Tibial nerve (tissue), 4 donors: ENCODE measurements around the gene DHX8. TPM values are rescaled to one million over a fixed set of nuclear protein-coding genes. Genes with fewer than 3 reads are reported as not detected.

Source experiments
- DNase-seq, 2 donors: peaks; one replicate each; pipeline ENCODE4 v3.0.0-alpha.2; 2019; ENCODE audit warnings: low spot score in 2 of 2
- H3K27ac ChIP-seq, 4 donors: fragments of 200-600 bp; sonication (generic) in 3 of 4; one replicate each; pipeline ENCODE4 v1.5.1; 2017 to 2019; ENCODE audit warnings: mild to moderate bottlenecking in 1 of 4
- H3K27me3 ChIP-seq, 2 donors: fragments of 200-600 bp; sonication (generic) in 1 of 2; one replicate each; pipeline versions ENCODE4 v1.5.1 to v1.6.0; 2017 to 2019
- H3K36me3 ChIP-seq, 3 donors: fragments of 200-600 bp; sonication (generic); one replicate each; pipeline ENCODE4 v1.5.1; 2018 to 2019
- H3K4me1 ChIP-seq, 4 donors: fragments of 200-600 bp; sonication (generic) in 3 of 4; one replicate each; pipeline ENCODE4 v1.5.1; 2017 to 2019
- H3K4me3 ChIP-seq, 4 donors: fragments of 200-600 bp; sonication (generic) in 3 of 4; one replicate each; pipeline ENCODE4 v1.5.1; 2017 to 2019; ENCODE audit warnings: mild to moderate bottlenecking in 1 of 4, moderate library complexity in 1 of 4
- H3K9me3 ChIP-seq, 4 donors: fragments of 200-600 bp; sonication (generic) in 3 of 4; one replicate each; pipeline ENCODE4 v1.5.1; 2017 to 2019
- EP300 ChIP-seq, 2 donors: sonication (generic); formaldehyde crosslinking; IDR thresholded peaks; one replicate each; pipeline ENCODE4 v1.6.1; 2017; ENCODE audit warnings: antibody characterized with exemption in 2 of 2, mild to moderate bottlenecking in 1 of 2
- POLR2A ChIP-seq, 2 donors: fragments of 450-650 bp; IDR thresholded peaks; one replicate each; pipeline ENCODE4 v1.6.1; 2017; ENCODE audit warnings: antibody characterized with exemption in 2 of 2, mild to moderate bottlenecking in 2 of 2, moderate library complexity in 2 of 2
- WGBS, 2 donors: methylation state at CpG; one replicate each; pipeline ENCODE4 v1.1.5; 2018; 5-methylcytosine and 5-hydroxymethylcytosine counted together
- total RNA-seq, 4 donors: library from RNA; depleted of rRNA; stranded (reverse); fragments of >200 nt; gene quantifications; one replicate each; pipeline ENCODE4 v1.1.0, GENCODE V29; 2016
- TF ChIP-seq, protein P1 (sequence below), 5 experiments: fragments of 200-600 bp in 3 of 5; fragments of 450-650 bp in 2 of 5; sonication (generic) in 3 of 5; IDR thresholded peaks; one replicate each; pipeline ENCODE4 v1.5.1; 2016 to 2019; ENCODE audit warnings: antibody characterized with exemption in 5 of 5, mild to moderate bottlenecking in 3 of 5, moderate library complexity in 2 of 5

Gene DHX8
- total RNA-seq, 4 donors from 2014 or later, result 35.2 to 57.9 (median 40.7) TPM

GRCh38 chr17:43442711-43443110, 41.1 kb upstream of the DHX8 start:
- peak overlapping the region in 1 of 4 donors; percentile 27 for H3K27ac ChIP-seq
- no peak for DNase-seq
- 23 to 46% methylated on average over 2 of the region's 2 CpGs for WGBS, 2 donors
- H3K36me3 ChIP-seq, result no peaks in the 10 kb centered on the region
- no peak overlapping the region for H3K4me3 ChIP-seq
- H3K9me3 ChIP-seq, result no peaks in the 10 kb centered on the region
- H3K4me1 ChIP-seq, result peaks cover 0 to 7% (median 0%) of the 10 kb centered on the region in 4 donors
- H3K27me3 ChIP-seq, result no peaks in the 10 kb centered on the region
- TF ChIP-seq, protein P1, sequence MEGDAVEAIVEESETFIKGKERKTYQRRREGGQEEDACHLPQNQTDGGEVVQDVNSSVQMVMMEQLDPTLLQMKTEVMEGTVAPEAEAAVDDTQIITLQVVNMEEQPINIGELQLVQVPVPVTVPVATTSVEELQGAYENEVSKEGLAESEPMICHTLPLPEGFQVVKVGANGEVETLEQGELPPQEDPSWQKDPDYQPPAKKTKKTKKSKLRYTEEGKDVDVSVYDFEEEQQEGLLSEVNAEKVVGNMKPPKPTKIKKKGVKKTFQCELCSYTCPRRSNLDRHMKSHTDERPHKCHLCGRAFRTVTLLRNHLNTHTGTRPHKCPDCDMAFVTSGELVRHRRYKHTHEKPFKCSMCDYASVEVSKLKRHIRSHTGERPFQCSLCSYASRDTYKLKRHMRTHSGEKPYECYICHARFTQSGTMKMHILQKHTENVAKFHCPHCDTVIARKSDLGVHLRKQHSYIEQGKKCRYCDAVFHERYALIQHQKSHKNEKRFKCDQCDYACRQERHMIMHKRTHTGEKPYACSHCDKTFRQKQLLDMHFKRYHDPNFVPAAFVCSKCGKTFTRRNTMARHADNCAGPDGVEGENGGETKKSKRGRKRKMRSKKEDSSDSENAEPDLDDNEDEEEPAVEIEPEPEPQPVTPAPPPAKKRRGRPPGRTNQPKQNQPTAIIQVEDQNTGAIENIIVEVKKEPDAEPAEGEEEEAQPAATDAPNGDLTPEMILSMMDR (IDR thresholded peaks at IDR 0.05), result no peak
- TF ChIP-seq POLR2A (IDR thresholded peaks at IDR 0.05) (no peak), EP300 (IDR thresholded peaks at IDR 0.05) (no peak)

DNA sequence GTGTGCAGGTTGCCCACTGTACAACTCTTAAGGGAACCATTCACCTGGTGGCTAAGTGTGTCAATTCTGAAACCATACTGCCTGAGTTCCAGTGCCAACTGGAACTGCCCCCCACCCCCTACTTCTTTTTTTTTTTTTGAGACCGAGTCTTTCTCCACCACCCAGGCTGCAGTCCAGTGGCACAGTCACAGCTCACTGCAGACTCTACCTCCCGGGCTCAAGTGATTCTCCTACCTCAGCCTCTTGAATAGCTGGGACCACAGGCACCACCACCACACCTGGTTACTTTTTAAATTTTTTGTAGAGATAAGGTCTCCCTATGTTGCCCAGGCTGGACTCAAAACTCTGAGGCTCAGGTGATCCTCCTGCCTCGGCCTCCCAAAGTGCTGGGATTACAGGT, 40.4 kb upstream of the DHX8 start:
- Histone ChIP-seq H3K4me3 (no peak overlapping the region), H3K4me1 (peaks cover 0 to 7% (median 0%) of the 10 kb centered on the region in 4 donors), H3K27me3 (no peaks in the 10 kb centered on the region), H3K36me3 (no peaks in the 10 kb centered on the region), H3K27ac (peak overlapping the region in 1 of 4 donors; percentile 27), H3K9me3 (no peaks in the 10 kb centered on the region)
- TF ChIP-seq, protein P1 (IDR thresholded peaks at IDR 0.05), result no peak
- TF ChIP-seq EP300 (IDR thresholded peaks at IDR 0.05), result no peak
- no peak for DNase-seq
- 90 to 93% methylated on average over 3 of the region's 3 CpGs for WGBS, 2 donors

DNA sequence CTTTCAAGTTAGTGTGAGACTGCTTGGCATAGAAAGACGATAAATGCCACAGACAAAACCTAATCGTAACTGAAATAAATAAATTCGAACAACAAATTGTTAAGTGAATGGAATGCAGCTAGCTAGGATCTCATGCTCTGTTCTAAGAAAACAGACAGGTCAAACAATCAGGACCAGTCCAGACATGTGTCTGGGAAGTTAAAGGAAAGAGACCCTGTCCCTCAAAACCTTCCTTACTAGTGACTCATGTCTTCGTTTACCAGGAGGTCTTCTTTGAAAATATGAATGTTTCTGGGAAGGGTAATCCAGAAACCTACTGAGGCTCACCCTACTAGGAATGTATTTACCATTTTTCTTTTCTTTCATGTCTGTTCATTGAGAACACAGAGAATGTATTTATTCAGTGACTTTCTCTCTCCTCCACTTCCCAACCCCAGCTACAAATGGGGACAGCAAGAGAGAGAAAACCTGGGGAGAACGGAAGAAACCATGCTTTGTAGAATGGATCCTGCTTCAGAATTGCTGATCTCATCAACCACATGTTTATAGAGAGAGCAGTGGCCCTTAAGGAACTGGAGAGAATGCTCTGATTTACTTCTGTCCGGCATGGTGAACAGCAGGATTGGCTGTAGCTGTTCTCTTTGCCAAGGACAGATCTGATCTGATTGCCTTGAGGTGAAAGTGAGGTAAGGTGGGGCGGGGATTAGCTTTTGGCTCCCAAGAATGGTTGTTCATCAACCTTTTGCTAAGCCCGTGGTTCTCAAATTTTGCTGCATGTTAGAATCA, 39.4 kb upstream of the DHX8 start:
- Histone ChIP-seq H3K27ac (no peak overlapping the region), H3K4me3 (no peak overlapping the region), H3K27me3 (no peaks in the 10 kb centered on the region), H3K9me3 (no peaks in the 10 kb centered on the region), H3K36me3 (no peaks in the 10 kb centered on the region), H3K4me1 (peaks cover 0 to 7% (median 0%) of the 10 kb centered on the region in 4 donors)
- DNase-seq, result no peak
- 58 to 59% methylated on average over 8 of the region's 8 CpGs for WGBS, 2 donors
- TF ChIP-seq POLR2A (IDR thresholded peaks at IDR 0.05) (no peak), EP300 (IDR thresholded peaks at IDR 0.05) (no peak)

DNA sequence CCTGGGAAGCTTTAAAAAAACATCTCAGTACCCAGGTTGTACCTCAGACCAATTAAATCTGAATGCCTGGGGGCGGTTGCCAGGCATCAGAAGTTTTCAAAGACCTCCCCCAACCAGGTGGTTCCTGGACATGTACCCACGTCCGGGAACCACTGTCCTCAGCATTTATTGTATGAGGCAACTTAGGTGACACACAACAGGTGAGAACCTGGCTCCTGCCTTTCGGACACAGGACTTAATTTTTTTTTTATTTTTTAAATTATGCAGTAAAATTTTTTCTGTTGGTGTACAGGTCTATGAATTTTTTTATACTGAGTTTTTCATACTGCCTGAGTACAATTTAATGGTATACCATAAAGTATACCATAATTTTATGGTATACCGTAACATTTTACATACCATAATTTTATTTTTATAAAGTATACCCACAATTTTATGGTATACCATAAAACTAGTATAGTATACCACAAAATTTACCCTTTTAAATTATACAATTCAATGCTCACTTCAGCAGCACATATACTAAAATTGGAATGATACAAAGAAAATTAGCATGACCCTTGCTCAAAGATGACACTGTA, 38.7 kb upstream of the DHX8 start:
- DNase-seq, result no peak
- H3K4me3 ChIP-seq, result no peak overlapping the region
- 60 to 73% methylated on average over 5 of the region's 5 CpGs for WGBS, 2 donors

DNA sequence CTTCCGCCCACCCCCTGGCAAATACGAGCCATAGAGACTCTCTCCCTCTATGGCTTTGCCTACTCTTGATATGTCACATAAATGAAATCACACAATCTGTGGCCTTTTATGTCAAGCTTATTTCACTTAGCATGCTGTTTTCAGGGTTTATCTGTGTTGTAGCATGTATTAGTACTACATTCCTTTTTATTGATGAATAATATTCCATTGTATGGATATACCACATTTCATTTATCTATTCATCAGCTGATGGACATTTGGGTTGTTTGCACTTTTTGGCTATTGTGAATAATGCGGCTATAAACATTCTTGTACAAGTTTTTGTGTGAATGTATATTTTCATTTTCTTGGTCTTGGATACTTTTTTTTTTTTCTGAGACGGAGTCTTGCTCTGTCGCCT, 37.0 kb upstream of the DHX8 start:
- TF ChIP-seq POLR2A (IDR thresholded peaks at IDR 0.05) (no peak), EP300 (IDR thresholded peaks at IDR 0.05) (no peak)
- TF ChIP-seq, protein P1 (IDR thresholded peaks at IDR 0.05), result no peak
- 97 to 98% methylated on average over 5 of the region's 5 CpGs for WGBS, 2 donors
- H3K4me1 ChIP-seq, result peaks cover 0 to 16% (median 0%) of the 10 kb centered on the region in 4 donors
- no peaks in the 10 kb centered on the region for H3K36me3 ChIP-seq
- no peaks in the 10 kb centered on the region for H3K27me3 ChIP-seq
- no peaks in the 10 kb centered on the region for H3K9me3 ChIP-seq
- H3K27ac ChIP-seq, result no peak overlapping the region
- DNase-seq, result no peak
- H3K4me3 ChIP-seq, result no peak overlapping the region

More for the DNA sequence above, 38.7 kb upstream of the DHX8 start:
- H3K27ac ChIP-seq, result no peak overlapping the region
- peaks cover 0 to 14% (median 0%) of the 10 kb centered on the region in 4 donors for H3K4me1 ChIP-seq
- H3K9me3 ChIP-seq, result no peaks in the 10 kb centered on the region
- H3K36me3 ChIP-seq, result no peaks in the 10 kb centered on the region
- TF ChIP-seq, protein P1 (IDR thresholded peaks at IDR 0.05), result no peak
- TF ChIP-seq EP300 (IDR thresholded peaks at IDR 0.05) (no peak), POLR2A (IDR thresholded peaks at IDR 0.05) (no peak)
- H3K27me3 ChIP-seq, result no peaks in the 10 kb centered on the region
